HG02884 (cell line): ENCODE data around the gene GATB.

Source experiments
- ATAC-seq: cut with Tn5 transposase; IDR thresholded peaks from one replicate; pipeline ENCODE4 v1.9.1; 2021; ENCODE audit warnings: mild to moderate bottlenecking, moderate library complexity; ENCODE audit not compliant: unreplicated experiment

GATB gene

GRCh38 chr4:151786158-151786495, 25.3 kb upstream of the GATB start:
- no peak for ATAC-seq

- ATAC-seq: no peak
Observed at GRCh38 chr4:151785484-151786157, 24.8 kb upstream of the GATB start.

- no peak for ATAC-seq
Observed at GRCh38 chr4:151784706-151785105, 23.9 kb upstream of the GATB start.

- no peak for ATAC-seq
Observed at GRCh38 chr4:151783867-151784266, 23.1 kb upstream of the GATB start.

- no peak for ATAC-seq
Observed at GRCh38 chr4:151782296-151782695, 21.5 kb upstream of the GATB start.

GRCh38 chr4:151781026-151781425, 20.2 kb upstream of the GATB start:
- ATAC-seq: no peak

- no peak for ATAC-seq
Observed at GRCh38 chr4:151777471-151777870, 16.7 kb upstream of the GATB start.

- ATAC-seq: no peak
Observed at GRCh38 chr4:151774324-151774723, 13.5 kb upstream of the GATB start.

- no peak for ATAC-seq
Observed at GRCh38 chr4:151772274-151772673, 11.5 kb upstream of the GATB start.

GRCh38 chr4:151771664-151772063, 10.9 kb upstream of the GATB start:
- ATAC-seq: no peak

- ATAC-seq: no peak
Observed at GRCh38 chr4:151770154-151770553, 9.3 kb upstream of the GATB start.

- no peak for ATAC-seq
Observed at GRCh38 chr4:151768835-151769234, 8.0 kb upstream of the GATB start.

GRCh38 chr4:151766691-151767090, 5.9 kb upstream of the GATB start:
- no peak for ATAC-seq

GRCh38 chr4:151760002-151760401, 805 bp downstream of the GATB start:
- ATAC-seq: no peak

- ATAC-seq: no peak
Observed at GRCh38 chr4:151753056-151753455, 7.8 kb downstream of the GATB start.

GRCh38 chr4:151750156-151750555, 10.7 kb downstream of the GATB start:
- ATAC-seq: no peak

- no peak for ATAC-seq
Observed at GRCh38 chr4:151745481-151746231, 15.2 kb downstream of the GATB start.

- no peak for ATAC-seq
Observed at GRCh38 chr4:151744614-151745013, 16.2 kb downstream of the GATB start.

GRCh38 chr4:151743894-151744293, 16.9 kb downstream of the GATB start:
- no peak for ATAC-seq

GRCh38 chr4:151743128-151743854, 17.5 kb downstream of the GATB start:
- peak; percentile 45 for ATAC-seq

- no peak for ATAC-seq
Observed at GRCh38 chr4:151738720-151739517, 21.9 kb downstream of the GATB start.
